Trophoblast cell (in vitro differentiated cells and primary cell): ENCODE measurements around the gene TRMT6.

Experiments used
- DNase-seq, 2 donors: peaks; one replicate each; pipeline ENCODE4 v3.0.0-alpha.2; 2016
- H2AFZ ChIP-seq: 2 replicates; pipeline ENCODE4 v1.6.1; 2013; ENCODE audit warnings: low read length, moderate library complexity, mild to moderate bottlenecking; ENCODE audit not compliant: insufficient read depth, poor library complexity
- H2AK5ac ChIP-seq: 2 replicates; pipeline ENCODE4 v1.6.1; 2013; ENCODE audit warnings: mild to moderate bottlenecking, low read length
- H2BK120ac ChIP-seq: 2 replicates; pipeline ENCODE4 v1.6.1; 2013; ENCODE audit warnings: low read length, mild to moderate bottlenecking, moderate library complexity; ENCODE audit not compliant: insufficient read depth, poor library complexity
- H2BK12ac ChIP-seq: 2 replicates; pipeline ENCODE4 v1.6.1; 2013; ENCODE audit warnings: mild to moderate bottlenecking, low read length, moderate library complexity
- H2BK5ac ChIP-seq: 2 replicates; pipeline ENCODE4 v1.6.1; 2013; ENCODE audit warnings: low read length, low read depth, moderate library complexity, mild to moderate bottlenecking; ENCODE audit not compliant: poor library complexity
- H3K14ac ChIP-seq: 2 replicates; pipeline ENCODE4 v1.6.1; 2013; ENCODE audit warnings: mild to moderate bottlenecking, low read length
- H3K18ac ChIP-seq: 2 replicates; pipeline ENCODE4 v1.6.1; 2013; ENCODE audit warnings: mild to moderate bottlenecking, low read length
- H3K23ac ChIP-seq: 2 replicates; pipeline ENCODE4 v1.6.1; 2013; ENCODE audit warnings: low read length
- H3K27ac ChIP-seq: 2 replicates; pipeline ENCODE4 v1.5.1; 2013; ENCODE audit warnings: low read depth, mild to moderate bottlenecking, inconsistent platforms, low read length, moderate library complexity
- H3K27me3 ChIP-seq: 2 replicates; pipeline ENCODE4 v1.6.1; 2013; ENCODE audit warnings: inconsistent platforms, mild to moderate bottlenecking, low read length, moderate library complexity; ENCODE audit not compliant: insufficient read depth
- H3K36me3 ChIP-seq, 2 experiments: 1 replicate in 1 of 2; 2 replicates in 1 of 2; pipeline ENCODE4 v1.6.1; 2013; ENCODE audit warnings: low read length in 2 of 2, mild to moderate bottlenecking in 2 of 2, moderate library complexity in 1 of 2; ENCODE audit not compliant: insufficient read depth in 2 of 2, control insufficient read depth in 1 of 2
- H3K4ac ChIP-seq: 2 replicates; pipeline ENCODE4 v1.6.1; 2013; ENCODE audit warnings: low read depth, mild to moderate bottlenecking, low read length, moderate library complexity
- H3K4me1 ChIP-seq, 2 experiments: 1 replicate in 1 of 2; 2 replicates in 1 of 2; pipeline ENCODE4 v1.6.1; 2013; ENCODE audit warnings: low read length in 2 of 2, mild to moderate bottlenecking in 2 of 2, moderate library complexity in 1 of 2; ENCODE audit not compliant: insufficient read depth in 2 of 2, control insufficient read depth in 1 of 2
- H3K4me2 ChIP-seq: 2 replicates; pipeline ENCODE4 v1.6.1; 2013; ENCODE audit warnings: inconsistent platforms, mild to moderate bottlenecking, low read length, moderate library complexity
- H3K4me3 ChIP-seq: 2 replicates; pipeline ENCODE4 v1.5.1; 2013; ENCODE audit warnings: mild to moderate bottlenecking, low read depth, low read length, inconsistent platforms
- H3K79me1 ChIP-seq: one replicate; pipeline ENCODE4 v1.6.1; 2013; ENCODE audit warnings: low read length
- H3K79me2 ChIP-seq: 2 replicates; pipeline ENCODE4 v1.6.1; 2013; ENCODE audit warnings: low read length, mild to moderate bottlenecking; ENCODE audit not compliant: control insufficient read depth, insufficient read depth, poor library complexity
- H3K9ac ChIP-seq: 2 replicates; pipeline ENCODE4 v1.6.1; 2013; ENCODE audit warnings: mild to moderate bottlenecking, low read length
- H3K9me3 ChIP-seq: 2 replicates; pipeline ENCODE4 v1.6.1; 2013; ENCODE audit warnings: low read depth, mild to moderate bottlenecking, control low read depth, inconsistent platforms, low read length; ENCODE audit not compliant: insufficient read depth
- H4K12ac ChIP-seq: 2 replicates; pipeline ENCODE4 v1.6.1; 2013; ENCODE audit warnings: low read depth, mild to moderate bottlenecking, low read length, moderate library complexity
- H4K8ac ChIP-seq: 2 replicates; pipeline ENCODE4 v1.6.1; 2013; ENCODE audit warnings: low read depth, mild to moderate bottlenecking, low read length, moderate library complexity
- H4K91ac ChIP-seq: one replicate; pipeline ENCODE4 v1.6.1; 2013; ENCODE audit warnings: low read depth, mild to moderate bottlenecking, low read length, moderate library complexity
- WGBS: extraction: QIAGEN DNeasy Blood & Tissue Kit; methylation state at CpG from one replicate; pipeline ENCODE4 v1.1.7; 2013; ENCODE audit warnings: missing lambda C conversion rate; ENCODE audit not compliant: insufficient read length, insufficient coverage; ENCODE audit errors: extremely low coverage; 5-methylcytosine and 5-hydroxymethylcytosine counted together

Gene TRMT6

DNA sequence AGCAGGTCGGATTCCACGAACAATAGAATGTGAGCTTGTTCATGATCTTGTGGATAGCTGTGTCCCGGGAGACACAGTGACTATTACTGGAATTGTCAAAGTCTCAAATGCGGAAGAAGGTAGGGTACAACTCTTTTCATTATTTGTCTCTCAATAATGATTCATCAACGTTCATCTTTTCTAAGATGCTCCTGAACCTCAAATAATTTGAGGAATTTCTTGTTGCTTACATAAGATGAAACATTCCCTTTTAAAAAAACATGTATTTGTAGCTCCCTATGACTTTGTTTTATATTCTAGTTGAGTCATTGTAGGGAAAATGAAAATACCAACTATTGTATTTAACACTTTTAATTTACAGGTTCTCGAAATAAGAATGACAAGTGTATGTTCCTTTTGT is 17.1 kb upstream of the TRMT6 start:
- no peaks in the 10 kb centered on the region for H3K9me3 ChIP-seq
- no peak overlapping the region for H3K4me3 ChIP-seq
- no peak overlapping the region for H2BK12ac ChIP-seq
- no CpG with 5 or more reads among the region's 6 CpGs for WGBS
- H4K12ac ChIP-seq: no peak overlapping the region
- no peak overlapping the region for H3K14ac ChIP-seq
- no peak overlapping the region for H3K4ac ChIP-seq
- no peak overlapping the region for H2AK5ac ChIP-seq
- H3K27me3 ChIP-seq: no peaks in the 10 kb centered on the region
- H2BK5ac ChIP-seq: no peak overlapping the region
- DNase-seq: no peak
- H3K4me2 ChIP-seq: no peak overlapping the region
- H3K23ac ChIP-seq: no peak overlapping the region
- no peaks in the 10 kb centered on the region for H3K79me2 ChIP-seq
- no peak overlapping the region for H2BK120ac ChIP-seq
- H3K18ac ChIP-seq: no peak overlapping the region
- H2AFZ ChIP-seq: no peak overlapping the region
- no peak overlapping the region for H3K9ac ChIP-seq
- peaks cover 0 to 2% of the 10 kb centered on the region in 2 experiments for H3K4me1 ChIP-seq
- no peak overlapping the region for H4K91ac ChIP-seq
- no peaks in the 10 kb centered on the region for H3K79me1 ChIP-seq
- H4K8ac ChIP-seq: no peak overlapping the region
- H3K36me3 ChIP-seq: peaks cover 7 to 16% of the 10 kb centered on the region in 2 experiments
- no peak overlapping the region for H3K27ac ChIP-seq

DNA sequence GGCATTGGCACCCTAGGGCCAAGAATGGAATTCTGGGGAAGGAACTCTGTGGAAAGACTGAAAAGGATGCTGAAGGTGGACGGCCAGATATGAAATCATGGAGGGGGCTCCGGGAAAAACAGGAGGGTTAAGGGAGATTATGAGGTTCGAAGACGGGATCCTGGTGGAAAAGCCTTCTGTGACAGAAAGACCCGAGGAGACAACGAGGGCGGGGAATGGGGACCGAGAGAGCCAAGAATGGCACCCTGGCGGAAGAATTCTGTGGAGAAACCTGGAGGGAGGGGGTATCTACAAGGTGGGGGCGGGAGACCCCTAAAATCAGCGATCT is 426 bp downstream of the TRMT6 start:
- Histone ChIP-seq H3K9me3 (no peaks in the 10 kb centered on the region), H3K27me3 (no peaks in the 10 kb centered on the region), H4K8ac (peak overlapping the region; percentile 92), H2AFZ (peak overlapping the region; percentile 92), H2BK12ac (no peak overlapping the region), H3K79me1 (peaks cover 6% of the 10 kb centered on the region), H3K27ac (no peak overlapping the region), H3K14ac (peak overlapping the region; percentile 96), H2BK120ac (peak overlapping the region; percentile 23), H2BK5ac (peak overlapping the region; percentile 61), H4K91ac (peak overlapping the region; percentile 87), H4K12ac (peak overlapping the region; percentile 80), H3K79me2 (peaks cover 8% of the 10 kb centered on the region), H3K4me3 (peak overlapping the region; percentile 98), H3K36me3 (peaks cover 9 to 24% of the 10 kb centered on the region in 2 experiments), H3K18ac (peak overlapping the region; percentile 95), H3K23ac (no peak overlapping the region), H3K9ac (peak overlapping the region; percentile 93), H3K4ac (peak overlapping the region; percentile 85), H2AK5ac (no peak overlapping the region), H3K4me1 (no peaks in the 10 kb centered on the region), H3K4me2 (peak overlapping the region; percentile 86)
- DNase-seq: peak in 1 of 2 donors; percentile 3
- no CpG with 5 or more reads among the region's 11 CpGs for WGBS

DNA sequence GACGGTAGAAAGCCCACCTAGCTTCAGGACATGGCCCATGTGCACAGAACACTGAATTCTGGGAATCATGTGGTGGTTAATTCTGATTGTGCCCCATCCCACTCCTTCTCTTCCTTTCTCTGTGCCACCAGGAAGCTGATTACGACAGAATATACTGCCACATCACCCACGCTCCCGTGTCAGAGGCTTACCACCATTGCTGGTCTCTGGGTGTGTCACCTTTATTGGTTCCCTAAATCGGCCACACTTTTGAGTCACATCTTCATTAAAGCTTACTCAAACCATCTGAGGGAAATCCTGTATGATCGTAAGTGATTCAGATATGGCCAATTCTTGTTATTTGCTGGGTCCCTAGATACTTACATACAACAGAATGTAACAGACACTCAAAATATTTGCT is 3.1 kb downstream of the TRMT6 start:
- Histone ChIP-seq H2BK120ac (no peak overlapping the region), H3K79me2 (peaks cover 8% of the 10 kb centered on the region), H3K23ac (no peak overlapping the region), H2AK5ac (no peak overlapping the region), H3K9ac (no peak overlapping the region), H3K4me1 (no peaks in the 10 kb centered on the region), H2BK12ac (no peak overlapping the region), H4K91ac (no peak overlapping the region), H3K4me2 (no peak overlapping the region), H3K27me3 (no peaks in the 10 kb centered on the region), H3K79me1 (peaks cover 6% of the 10 kb centered on the region), H3K18ac (no peak overlapping the region), H3K4ac (no peak overlapping the region), H2BK5ac (no peak overlapping the region), H4K12ac (no peak overlapping the region), H4K8ac (no peak overlapping the region), H2AFZ (no peak overlapping the region), H3K9me3 (no peaks in the 10 kb centered on the region), H3K36me3 (peaks cover 10 to 33% of the 10 kb centered on the region in 2 experiments), H3K14ac (no peak overlapping the region), H3K4me3 (no peak overlapping the region), H3K27ac (no peak overlapping the region)
- WGBS: no CpG with 5 or more reads among the region's 6 CpGs
- DNase-seq: peak in 1 of 2 donors; percentile 7

DNA sequence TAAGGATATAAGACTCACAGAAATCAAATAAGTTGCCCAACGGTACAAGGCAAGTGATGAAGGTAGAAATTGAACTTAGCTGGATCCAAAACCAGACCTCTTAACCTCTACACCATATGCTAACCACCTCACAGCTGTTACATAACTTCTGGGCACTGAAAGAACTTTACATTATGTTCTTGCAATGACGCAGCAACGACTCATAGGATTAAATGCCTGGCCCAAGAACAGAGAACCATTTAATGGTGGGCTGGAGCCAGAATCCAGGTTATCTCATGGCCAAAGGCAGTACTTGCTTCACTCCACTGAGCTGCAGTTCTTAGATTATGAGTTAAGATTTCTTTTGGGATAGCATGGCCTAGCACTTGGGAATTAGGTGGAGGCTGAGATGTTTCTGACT is 4.4 kb downstream of the TRMT6 start:
- no peak for DNase-seq

More for the DNA sequence above, 4.4 kb downstream of the TRMT6 start:
- no CpG with 5 or more reads among the region's 3 CpGs for WGBS
- Histone ChIP-seq H2BK5ac (no peak overlapping the region), H3K23ac (no peak overlapping the region), H4K91ac (no peak overlapping the region), H4K12ac (no peak overlapping the region), H3K4me3 (no peak overlapping the region), H2BK12ac (no peak overlapping the region), H4K8ac (no peak overlapping the region), H3K9me3 (no peaks in the 10 kb centered on the region), H3K27ac (no peak overlapping the region), H3K79me2 (peaks cover 8% of the 10 kb centered on the region), H3K4me2 (no peak overlapping the region), H3K9ac (no peak overlapping the region), H2BK120ac (no peak overlapping the region), H2AFZ (no peak overlapping the region), H3K14ac (no peak overlapping the region), H3K4me1 (no peaks in the 10 kb centered on the region), H3K18ac (no peak overlapping the region), H3K4ac (no peak overlapping the region), H3K27me3 (no peaks in the 10 kb centered on the region), H3K79me1 (peaks cover 6% of the 10 kb centered on the region), H3K36me3 (peaks cover 10 to 42% of the 10 kb centered on the region in 2 experiments), H2AK5ac (no peak overlapping the region)
